GM12878 (cell line): ENCODE measurements around the gene DNAAF5.

Source experiments
- CTCF ChIP-seq, 3 experiments: IDR thresholded peaks in 2 of 3; conservative IDR thresholded peaks in 1 of 3; 2 replicates each; pipeline ENCODE4 v1.5.1; 2011; ENCODE audit warnings: low read depth in 3 of 3, low read length in 3 of 3, mild to moderate bottlenecking in 3 of 3, control low read depth in 2 of 3, moderate library complexity in 2 of 3, inconsistent platforms in 1 of 3, mixed read lengths in 1 of 3; ENCODE audit not compliant: control insufficient read depth in 2 of 3, insufficient read depth in 1 of 3; ENCODE audit errors: extremely low read depth in 1 of 3
- DPF2 ChIP-seq: fragments of 450-650 bp; IDR thresholded peaks from 2 replicates; pipeline ENCODE4 v1.6.1; 2017; ENCODE audit warnings: mild to moderate bottlenecking
- EP300 ChIP-seq, 2 experiments: fragments of 150-350 bp in 1 of 2; IDR thresholded peaks; 2 replicates each; pipeline ENCODE4 v1.6.1; 2011 to 2012; ENCODE audit warnings: low read depth in 2 of 2, low read length in 2 of 2, borderline replicate concordance in 1 of 2, improper control_type of control experiment in 1 of 2, inconsistent platforms in 1 of 2; ENCODE audit not compliant: control insufficient read depth in 1 of 2
- EZH2 ChIP-seq: IDR thresholded peaks from 2 replicates; pipeline ENCODE4 v1.6.1; 2012; ENCODE audit warnings: low read depth, mild to moderate bottlenecking, control low read depth, inconsistent platforms, low read length, borderline replicate concordance; ENCODE audit not compliant: control insufficient read depth
- MAX ChIP-seq: IDR thresholded peaks from 2 replicates; pipeline ENCODE4 v1.6.1; 2012; ENCODE audit warnings: low read depth, low read length, improper control_type of control experiment
- POLR2A ChIP-seq: IDR thresholded peaks from 2 replicates; pipeline ENCODE4 v1.6.1; 2011; ENCODE audit warnings: low read depth, mild to moderate bottlenecking, low read length
- SIN3A ChIP-seq: IDR thresholded peaks from 2 replicates; pipeline ENCODE4 v1.6.1; 2012; ENCODE audit warnings: low read depth, low read length, improper control_type of control experiment
- YBX1 ChIP-seq: fragments of 450-650 bp; IDR thresholded peaks from 2 replicates; pipeline ENCODE4 v1.6.1; 2016; ENCODE audit warnings: antibody characterized with exemption
- ZBTB33 ChIP-seq: fragments of 450-650 bp; IDR thresholded peaks from 2 replicates; pipeline ENCODE4 v1.6.1; 2017; ENCODE audit warnings: mild to moderate bottlenecking
- ZNF384 ChIP-seq: IDR thresholded peaks from 2 replicates; pipeline ENCODE4 v1.6.1; 2012; ENCODE audit warnings: low read depth, mild to moderate bottlenecking, low read length, improper control_type of control experiment, borderline replicate concordance
- ZSCAN29 ChIP-seq: fragments of 450-650 bp; IDR thresholded peaks from 2 replicates; pipeline ENCODE4 v1.6.1; 2017; ENCODE audit warnings: mild to moderate bottlenecking, moderate library complexity

GRCh38 chr7:734808-735207, 8.3 kb downstream of the DNAAF5 start:
- TF ChIP-seq ZNF384 (no peak), SIN3A (no peak), DPF2 (no peak), EZH2 (no peak), CTCF (IDR thresholded peaks at IDR 0.05 in 2 of 3, conservative IDR thresholded peaks at IDR 0.05 in 1 of 3; ENCODE audit: control insufficient read depth in 2 of 3, extremely low read depth in 1 of 3, insufficient read depth in 1 of 3, low read depth in 3 of 3, low read length in 3 of 3) (no peak), EP300 (IDR thresholded peaks at IDR 0.05; ENCODE audit: borderline replicate concordance in 1 of 2, control insufficient read depth in 1 of 2, low read depth in 2 of 2, low read length in 2 of 2) (no peak), ZBTB33 (no peak), YBX1 (no peak), MAX (no peak), POLR2A (no peak), ZSCAN29 (no peak)
